K562 (cell line): ENCODE data around the gene PTPRG. TPM values are rescaled to one million over a fixed set of nuclear protein-coding genes. Genes with fewer than 3 reads are reported as not detected.

Experiments used
- ATAC-seq: fragments of 200-7000 bp; cut with Tn5 transposase; 3 replicates; pipeline ENCODE4 v1.9.1; 2020; ENCODE audit warnings: moderate library complexity
- BruUV-seq: library from RNA; stranded (reverse); fragments of 400-500 nt; replicated peaks from 2 replicates; lab custom pipeline; 2021; lab: Mats Ljungman, UMichigan
- CTCF ChIA-PET: fragments of 300-600 bp; formaldehyde crosslinking; extraction: SDS; loops from one replicate; lab custom pipeline; 2021; ENCODE audit warnings: low intra/inter-chr PET ratio; lab: Yijun Ruan, JAX
- POLR2A ChIA-PET: fragments of 300-600, 350-650 bp; sonication (Branson Sonifier 250); formaldehyde crosslinking; extraction: SDS; loops from one replicate; lab custom pipeline; 2021; ENCODE audit warnings: antibody characterized with exemption, inconsistent platforms; lab: Yijun Ruan, JAX
- DNase-seq, 4 experiments: peaks; one replicate each; pipeline versions ENCODE4 v3.0.0 to v3.0.0-alpha.2; 2011 to 2018; ENCODE audit warnings: low spot score in 3 of 4, mixed read lengths in 3 of 4; ENCODE audit errors: extremely low read depth in 1 of 4
- FAIRE-seq: peaks from 2 replicates; lab custom pipeline; 2011; peaks lifted over from hg19 to GRCh38; lab: Jason Lieb, UNC
- H2AFZ ChIP-seq: 2 replicates; pipeline ENCODE4 v1.6.0; 2011; ENCODE audit warnings: low read depth, low read length, control low read depth, inconsistent platforms
- H3K27ac ChIP-seq: fragments of 200-600 bp; 3 replicates; pipeline ENCODE4 v1.8.0; 2011; ENCODE audit warnings: low read depth, mild to moderate bottlenecking, control low read depth, inconsistent platforms, low read length, moderate library complexity, mixed read lengths; ENCODE audit errors: extremely low read depth
- H3K27me3 ChIP-seq, 2 experiments: fragments of 300-600 bp in 1 of 2; 2 replicates in 1 of 2; 3 replicates in 1 of 2; pipeline versions ENCODE4 v1.6.0 to v1.8.0; 2011; ENCODE audit warnings: inconsistent platforms in 2 of 2, low read length in 2 of 2, mild to moderate bottlenecking in 1 of 2, mixed read lengths in 1 of 2, moderate library complexity in 1 of 2; ENCODE audit not compliant: control insufficient read depth in 2 of 2, insufficient read depth in 2 of 2
- H3K36me3 ChIP-seq: fragments of 300-600 bp; 3 replicates; pipeline ENCODE4 v1.8.0; 2011; ENCODE audit warnings: mild to moderate bottlenecking, low read length, inconsistent platforms; ENCODE audit not compliant: control insufficient read depth, insufficient read depth
- H3K4me1 ChIP-seq, 2 experiments: fragments of 200-600 bp in 1 of 2; replicated peaks in 1 of 2; 2 replicates in 1 of 2; 3 replicates in 1 of 2; pipeline versions ENCODE4 v1.5.1 to v1.8.0; 2011; ENCODE audit warnings: inconsistent platforms in 2 of 2, low read length in 2 of 2, mild to moderate bottlenecking in 1 of 2, mixed read lengths in 1 of 2, moderate library complexity in 1 of 2; ENCODE audit not compliant: control insufficient read depth in 2 of 2, insufficient read depth in 2 of 2
- H3K4me2 ChIP-seq: 2 replicates; pipeline ENCODE4 v1.6.1; 2011; ENCODE audit warnings: low read length, control low read depth, inconsistent platforms, mixed read lengths; ENCODE audit not compliant: insufficient read depth
- H3K4me3 ChIP-seq: fragments of 200-600 bp; sonication (generic), shearing (Covaris generic); 2 replicates; pipeline ENCODE4 v1.5.1; 2016; ENCODE audit warnings: control low read depth, inconsistent platforms
- H3K79me2 ChIP-seq: fragments of 200-600 bp; 3 replicates; pipeline ENCODE4 v1.8.0; 2011; ENCODE audit warnings: low read length, inconsistent platforms; ENCODE audit not compliant: control insufficient read depth, insufficient read depth
- H3K9ac ChIP-seq, 2 experiments: 2 replicates each; pipeline versions ENCODE4 v1.6.0 to v1.6.1; 2011; ENCODE audit warnings: low read depth in 2 of 2, low read length in 2 of 2, control low read depth in 1 of 2, inconsistent platforms in 1 of 2, mild to moderate bottlenecking in 1 of 2, mixed read lengths in 1 of 2; ENCODE audit not compliant: insufficient read depth in 1 of 2
- H3K9me1 ChIP-seq: one replicate; pipeline ENCODE4 v1.6.0; 2011; ENCODE audit warnings: inconsistent platforms, mild to moderate bottlenecking, low read length, moderate library complexity; ENCODE audit not compliant: control insufficient read depth, insufficient read depth
- H3K9me3 ChIP-seq: replicated peaks from 2 replicates; pipeline ENCODE4 v1.5.1; 2011; ENCODE audit warnings: low read depth, low read length, inconsistent platforms; ENCODE audit not compliant: control insufficient read depth, insufficient read depth
- H4K20me1 ChIP-seq: replicated peaks from 2 replicates; pipeline ENCODE4 v1.6.1; 2011; ENCODE audit warnings: low read length, inconsistent platforms, mixed read lengths; ENCODE audit not compliant: control insufficient read depth, insufficient read depth
- DNMT1 ChIP-seq: fragments of 450-650 bp; IDR thresholded peaks from 2 replicates; pipeline ENCODE4 v1.6.1; 2016; ENCODE audit warnings: antibody characterized with exemption, mild to moderate bottlenecking
- FOXJ3 ChIP-seq: sonication (generic); formaldehyde crosslinking; IDR thresholded peaks from 2 replicates; pipeline ENCODE4 v1.4.0; 2020; ENCODE audit warnings: mild to moderate bottlenecking, missing genetic modification reagents
- GABPB2 ChIP-seq: fragments of 250-450 bp; sonication (Bioruptor Pico); conservative IDR thresholded peaks from 2 replicates; pipeline ENCODE4 v1.5.1; 2021; ENCODE audit warnings: mild to moderate bottlenecking
- HLTF ChIP-seq: fragments of 450-650 bp; IDR thresholded peaks from 2 replicates; pipeline ENCODE4 v1.6.1; 2016
- LCOR ChIP-seq: sonication (generic); formaldehyde crosslinking; IDR thresholded peaks from 2 replicates; pipeline ENCODE4 v1.8.0; 2022; ENCODE audit warnings: mild to moderate bottlenecking, missing genetic modification reagents
- NFIX ChIP-seq: fragments of 250-450 bp; sonication (Bioruptor Pico); IDR thresholded peaks from 2 replicates; pipeline ENCODE4 v1.4.0; 2020; ENCODE audit warnings: low read depth, mild to moderate bottlenecking, moderate library complexity
- PHB ChIP-seq: fragments of 250-450 bp; sonication (Bioruptor Pico); IDR thresholded peaks from 2 replicates; pipeline ENCODE4 v1.5.0; 2021
- PHTF2 ChIP-seq: fragments of 250-450 bp; sonication (Bioruptor Pico); IDR thresholded peaks from 2 replicates; pipeline ENCODE4 v1.5.0; 2021; ENCODE audit warnings: mild to moderate bottlenecking
- RBM34 ChIP-seq: fragments of 200-400 bp; formaldehyde crosslinking; IDR thresholded peaks from 2 replicates; pipeline ENCODE4 v1.6.1; 2018; ENCODE audit warnings: low read length, borderline replicate concordance; ENCODE audit not compliant: insufficient read depth
- SP1 ChIP-seq: sonication (generic); formaldehyde crosslinking; IDR thresholded peaks from 2 replicates; pipeline ENCODE4 v1.8.1; 2022; ENCODE audit warnings: mild to moderate bottlenecking, missing genetic modification reagents
- SPI1 ChIP-seq: IDR thresholded peaks from 2 replicates; pipeline ENCODE4 v1.6.1; 2011; ENCODE audit warnings: low read depth, low read length, control low read depth, borderline replicate concordance
- ZNF253 ChIP-seq: fragments of 250-450 bp; sonication (Bioruptor Pico); conservative IDR thresholded peaks from 2 replicates; pipeline ENCODE4 v1.6.1; 2021; ENCODE audit warnings: mild to moderate bottlenecking
- ZNF699 ChIP-seq: fragments of 250-450 bp; sonication (Bioruptor Pico); IDR thresholded peaks from 2 replicates; pipeline ENCODE4 v1.8.0; 2021; ENCODE audit warnings: mild to moderate bottlenecking, moderate library complexity; ENCODE audit not compliant: insufficient replicate concordance
- WGBS: fragments of 100-300 bp; shearing (Covaris generic); methylation state at CpG from one replicate; pipeline ENCODE4 v1.1.6; 2016; ENCODE audit warnings: low coverage, mixed read lengths; ENCODE audit not compliant: insufficient coverage; ENCODE audit errors: missing lambda C conversion rate; 5-methylcytosine and 5-hydroxymethylcytosine counted together
- in situ Hi-C: fragments of 300-500 bp; cut with MboI; formaldehyde crosslinking; loops from 4 replicates; pipeline ENCODE4 v1.15.0; 2018; ENCODE audit warnings: inconsistent platforms, mixed read lengths
- intact Hi-C: fragments of 100-400 bp; cut with micrococcal nuclease; formaldehyde crosslinking; loops from 2 replicates; pipeline ENCODE4 v1.14.2; 2022
- polyA plus RNA-seq, 8 experiments: library from polyadenylated mRNA; depleted of rRNA in 4 of 8; stranded (reverse) in 5 of 8; unstranded in 3 of 8; fragments of >200 nt; fragmentation: Nextera tagmentation in 2 of 8; fragmentation: Illumina TruSeq in 1 of 8; extraction: Ambion mirVana in 2 of 8; extraction: Trizol in 1 of 8; gene quantifications; 2 replicates each; pipeline versions ENCODE4 v1.2.1 to v1.2.3, GENCODE V29; 2011 to 2014; ENCODE audit warnings: inconsistent platforms in 1 of 8, missing spikeins in 1 of 8
- total RNA-seq, 7 experiments: library from RNA; depleted of rRNA in 6 of 7; stranded (reverse); fragments of >200 nt in 6 of 7; fragmentation: Illumina TruSeq in 2 of 7; extraction: Trizol in 2 of 7; gene quantifications; 2 replicates each; pipeline versions ENCODE4 v1.2.1 to v1.2.3, GENCODE V29; 2011 to 2021; ENCODE audit warnings: low replicate concordance in 1 of 7
- TF ChIP-seq, protein P1 (sequence below): sonication (generic); formaldehyde crosslinking; IDR thresholded peaks from 2 replicates; pipeline ENCODE4 v1.8.0; 2023; ENCODE audit warnings: mild to moderate bottlenecking, missing genetic modification reagents
- TF ChIP-seq, protein P2 (sequence below): fragments of 150-350 bp; IDR thresholded peaks from 2 replicates; pipeline ENCODE4 v1.6.1; 2014; ENCODE audit warnings: low read depth, mild to moderate bottlenecking, low read length, borderline replicate concordance

PTPRG gene
- total and polyA plus RNA-seq, 9 of the 15 experiments (the other 6 are each of a cell fraction or from before 2014, with no cell fraction given): 0.16 TPM; not detected in 8

DNA sequence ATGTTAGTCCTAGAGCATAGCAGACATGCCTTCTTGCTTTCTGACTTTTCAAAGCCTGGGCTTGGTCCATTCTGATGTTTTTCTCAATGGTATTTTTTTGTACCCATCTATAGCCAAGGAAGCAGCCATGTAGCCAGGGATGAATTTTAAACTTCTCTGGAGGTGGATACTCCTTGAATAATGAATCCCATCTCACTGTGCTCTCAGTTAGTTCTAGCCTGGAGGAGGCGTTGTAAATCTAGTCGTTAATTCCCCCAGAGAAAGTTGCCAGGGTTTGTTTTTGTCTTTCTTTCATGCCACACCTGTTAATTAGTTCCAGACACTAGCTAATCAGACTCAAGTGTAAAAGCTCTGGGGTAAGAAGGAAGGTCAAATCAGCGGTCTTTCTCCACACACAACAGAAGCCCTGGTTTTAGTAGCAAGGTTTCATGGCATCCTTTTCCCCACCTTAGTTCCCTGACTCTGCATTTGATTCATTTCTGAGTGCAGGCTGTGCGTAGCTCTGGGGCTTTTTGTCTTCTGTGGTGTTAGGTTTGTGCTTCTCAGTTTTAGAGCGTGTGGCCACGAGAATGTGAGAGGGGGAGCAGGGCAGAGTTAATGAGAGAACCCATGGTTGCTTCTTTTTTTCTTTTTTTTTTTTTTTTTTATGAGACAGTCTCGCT, 19.7 kb downstream of the PTPRG start:
- H3K4me2 ChIP-seq: no peak overlapping the region
- no peaks in the 10 kb centered on the region for H3K9me3 ChIP-seq
- 0% methylated on average over 5 of the region's 7 CpGs for WGBS
- TF ChIP-seq, protein P1, sequence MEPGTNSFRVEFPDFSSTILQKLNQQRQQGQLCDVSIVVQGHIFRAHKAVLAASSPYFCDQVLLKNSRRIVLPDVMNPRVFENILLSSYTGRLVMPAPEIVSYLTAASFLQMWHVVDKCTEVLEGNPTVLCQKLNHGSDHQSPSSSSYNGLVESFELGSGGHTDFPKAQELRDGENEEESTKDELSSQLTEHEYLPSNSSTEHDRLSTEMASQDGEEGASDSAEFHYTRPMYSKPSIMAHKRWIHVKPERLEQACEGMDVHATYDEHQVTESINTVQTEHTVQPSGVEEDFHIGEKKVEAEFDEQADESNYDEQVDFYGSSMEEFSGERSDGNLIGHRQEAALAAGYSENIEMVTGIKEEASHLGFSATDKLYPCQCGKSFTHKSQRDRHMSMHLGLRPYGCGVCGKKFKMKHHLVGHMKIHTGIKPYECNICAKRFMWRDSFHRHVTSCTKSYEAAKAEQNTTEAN (CRISPR knock-in tag): no peak
- TF ChIP-seq LCOR: no peak
- no peak for TF ChIP-seq NFIX
- TF ChIP-seq DNMT1: no peak
- no peak for TF ChIP-seq FOXJ3 (CRISPR knock-in tag)
- no peak for TF ChIP-seq RBM34
- no peak for TF ChIP-seq PHB (CRISPR knock-in tag)
- TF ChIP-seq, protein P2, sequence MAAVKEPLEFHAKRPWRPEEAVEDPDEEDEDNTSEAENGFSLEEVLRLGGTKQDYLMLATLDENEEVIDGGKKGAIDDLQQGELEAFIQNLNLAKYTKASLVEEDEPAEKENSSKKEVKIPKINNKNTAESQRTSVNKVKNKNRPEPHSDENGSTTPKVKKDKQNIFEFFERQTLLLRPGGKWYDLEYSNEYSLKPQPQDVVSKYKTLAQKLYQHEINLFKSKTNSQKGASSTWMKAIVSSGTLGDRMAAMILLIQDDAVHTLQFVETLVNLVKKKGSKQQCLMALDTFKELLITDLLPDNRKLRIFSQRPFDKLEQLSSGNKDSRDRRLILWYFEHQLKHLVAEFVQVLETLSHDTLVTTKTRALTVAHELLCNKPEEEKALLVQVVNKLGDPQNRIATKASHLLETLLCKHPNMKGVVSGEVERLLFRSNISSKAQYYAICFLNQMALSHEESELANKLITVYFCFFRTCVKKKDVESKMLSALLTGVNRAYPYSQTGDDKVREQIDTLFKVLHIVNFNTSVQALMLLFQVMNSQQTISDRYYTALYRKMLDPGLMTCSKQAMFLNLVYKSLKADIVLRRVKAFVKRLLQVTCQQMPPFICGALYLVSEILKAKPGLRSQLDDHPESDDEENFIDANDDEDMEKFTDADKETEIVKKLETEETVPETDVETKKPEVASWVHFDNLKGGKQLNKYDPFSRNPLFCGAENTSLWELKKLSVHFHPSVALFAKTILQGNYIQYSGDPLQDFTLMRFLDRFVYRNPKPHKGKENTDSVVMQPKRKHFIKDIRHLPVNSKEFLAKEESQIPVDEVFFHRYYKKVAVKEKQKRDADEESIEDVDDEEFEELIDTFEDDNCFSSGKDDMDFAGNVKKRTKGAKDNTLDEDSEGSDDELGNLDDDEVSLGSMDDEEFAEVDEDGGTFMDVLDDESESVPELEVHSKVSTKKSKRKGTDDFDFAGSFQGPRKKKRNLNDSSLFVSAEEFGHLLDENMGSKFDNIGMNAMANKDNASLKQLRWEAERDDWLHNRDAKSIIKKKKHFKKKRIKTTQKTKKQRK: no peak
- no peak for TF ChIP-seq SPI1
- no peak for TF ChIP-seq PHTF2 (CRISPR knock-in tag)
- TF ChIP-seq ZNF699 (CRISPR knock-in tag): no peak
- TF ChIP-seq ZNF253 (CRISPR knock-in tag): no peak
- no peak for TF ChIP-seq GABPB2 (CRISPR knock-in tag)
- no peak for TF ChIP-seq SP1 (CRISPR knock-in tag)
- no peak for TF ChIP-seq HLTF
- H3K27me3 ChIP-seq: no peaks in the 10 kb centered on the region
- no peak for ATAC-seq
- no peak overlapping the region for H2AFZ ChIP-seq
- no peak overlapping the region for H3K4me3 ChIP-seq
- no peak overlapping the region for H3K27ac ChIP-seq
- DNase-seq: no peak
- H4K20me1 ChIP-seq: no peaks in the 10 kb centered on the region
- no peak overlapping the region for H3K9ac ChIP-seq
- CTCF ChIA-PET: no interaction called here
- no peaks in the 10 kb centered on the region for H3K79me2 ChIP-seq
- intact Hi-C loops (no loop called here), in situ Hi-C loops (no loop called here)
- no peaks in the 10 kb centered on the region for H3K9me1 ChIP-seq
- H3K36me3 ChIP-seq: no peaks in the 10 kb centered on the region
- no TSS peak for BruUV-seq
- no peaks in the 10 kb centered on the region for H3K4me1 ChIP-seq
- POLR2A ChIA-PET: no interaction called here
- FAIRE-seq: no peak
